A204.1 (cell line): ENCODE measurements around the gene IKZF5.

ENCODE experiments used
- FAIRE-seq: peaks from 2 replicates; lab custom pipeline; 2012; peaks lifted over from hg19 to GRCh38; lab: Jason Lieb, UNC

The IKZF5 gene, protein sequence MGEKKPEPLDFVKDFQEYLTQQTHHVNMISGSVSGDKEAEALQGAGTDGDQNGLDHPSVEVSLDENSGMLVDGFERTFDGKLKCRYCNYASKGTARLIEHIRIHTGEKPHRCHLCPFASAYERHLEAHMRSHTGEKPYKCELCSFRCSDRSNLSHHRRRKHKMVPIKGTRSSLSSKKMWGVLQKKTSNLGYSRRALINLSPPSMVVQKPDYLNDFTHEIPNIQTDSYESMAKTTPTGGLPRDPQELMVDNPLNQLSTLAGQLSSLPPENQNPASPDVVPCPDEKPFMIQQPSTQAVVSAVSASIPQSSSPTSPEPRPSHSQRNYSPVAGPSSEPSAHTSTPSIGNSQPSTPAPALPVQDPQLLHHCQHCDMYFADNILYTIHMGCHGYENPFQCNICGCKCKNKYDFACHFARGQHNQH

DNA sequence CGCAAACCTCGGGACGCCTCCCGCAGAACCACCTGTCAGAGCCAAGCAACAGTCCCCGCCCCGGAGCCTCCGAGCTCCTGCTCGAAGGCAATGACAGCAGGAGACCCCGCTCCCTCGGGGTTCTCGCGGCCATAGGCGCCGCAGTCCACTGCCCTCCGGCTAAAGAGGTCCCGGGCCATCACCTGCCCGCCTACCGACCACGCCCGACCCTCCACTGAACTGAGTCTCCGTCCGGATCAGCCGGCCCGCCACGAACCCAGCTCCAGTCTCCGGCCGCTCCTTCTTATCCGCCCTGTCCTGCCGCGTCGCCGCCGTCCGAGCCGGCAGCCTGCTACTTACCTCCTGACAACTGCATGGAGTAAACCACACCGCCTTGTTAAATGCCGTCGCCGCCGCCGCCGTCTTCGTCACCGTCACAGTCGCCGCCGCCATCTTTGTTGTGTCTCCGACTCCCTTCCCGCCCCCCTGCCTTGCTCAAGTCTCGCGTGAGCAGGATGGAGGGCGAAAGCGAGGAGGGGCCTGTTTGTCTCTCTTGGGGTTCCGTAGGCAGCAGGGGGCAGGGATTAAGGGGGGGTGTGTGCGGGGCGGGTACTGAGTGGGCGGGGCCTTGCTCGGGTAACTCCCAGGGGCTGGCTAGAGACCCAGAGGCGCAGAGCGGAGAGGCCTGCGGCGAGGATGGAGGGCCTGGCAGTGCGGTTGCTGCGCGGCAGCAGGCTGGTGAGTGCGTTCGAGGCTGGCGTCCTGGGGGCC is at the start of gene IKZF5, which contains the start of gene ACADSB:
TSS of gene IKZF5 (minus strand) at position 441 of the 750 bp plus-strand sequence. CDS start 10,170 bp downstream, outside the sequence.
TSS of gene ACADSB (plus strand) at position 652 of the 750 bp plus-strand sequence. CDS start at position 676, 24 bp downstream.
- peak; percentile 90 for FAIRE-seq

- FAIRE-seq: peak; percentile 23
These were observed 49.4 kb upstream of the IKZF5 start for GRCh38 chr10:123057968-123058367.

GRCh38 chr10:123045961-123046731 is 37.6 kb upstream of the IKZF5 start:
- no peak for FAIRE-seq

GRCh38 chr10:123044391-123044790 is 35.8 kb upstream of the IKZF5 start:
- peak; percentile 91 for FAIRE-seq

- peak; percentile 86 for FAIRE-seq
These were observed 34.9 kb upstream of the IKZF5 start for GRCh38 chr10:123043409-123043925.

GRCh38 chr10:123042708-123043408 is 34.3 kb upstream of the IKZF5 start:
- FAIRE-seq: no peak

DNA sequence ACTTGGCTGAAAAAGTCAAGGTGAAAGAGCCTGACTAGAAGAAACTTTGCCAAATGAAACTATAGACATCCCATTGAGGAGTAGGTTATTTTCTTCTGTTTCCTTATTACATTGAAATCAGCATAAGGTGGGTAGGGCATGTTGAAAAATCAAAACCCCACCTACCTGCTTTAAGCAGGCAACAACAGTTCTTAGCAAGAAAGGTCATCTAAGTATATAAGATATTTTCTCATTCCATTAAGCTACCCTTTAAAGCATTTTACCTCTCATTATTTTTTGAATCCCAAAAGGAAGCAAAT is 31.0 kb upstream of the IKZF5 start:
- FAIRE-seq: no peak

DNA sequence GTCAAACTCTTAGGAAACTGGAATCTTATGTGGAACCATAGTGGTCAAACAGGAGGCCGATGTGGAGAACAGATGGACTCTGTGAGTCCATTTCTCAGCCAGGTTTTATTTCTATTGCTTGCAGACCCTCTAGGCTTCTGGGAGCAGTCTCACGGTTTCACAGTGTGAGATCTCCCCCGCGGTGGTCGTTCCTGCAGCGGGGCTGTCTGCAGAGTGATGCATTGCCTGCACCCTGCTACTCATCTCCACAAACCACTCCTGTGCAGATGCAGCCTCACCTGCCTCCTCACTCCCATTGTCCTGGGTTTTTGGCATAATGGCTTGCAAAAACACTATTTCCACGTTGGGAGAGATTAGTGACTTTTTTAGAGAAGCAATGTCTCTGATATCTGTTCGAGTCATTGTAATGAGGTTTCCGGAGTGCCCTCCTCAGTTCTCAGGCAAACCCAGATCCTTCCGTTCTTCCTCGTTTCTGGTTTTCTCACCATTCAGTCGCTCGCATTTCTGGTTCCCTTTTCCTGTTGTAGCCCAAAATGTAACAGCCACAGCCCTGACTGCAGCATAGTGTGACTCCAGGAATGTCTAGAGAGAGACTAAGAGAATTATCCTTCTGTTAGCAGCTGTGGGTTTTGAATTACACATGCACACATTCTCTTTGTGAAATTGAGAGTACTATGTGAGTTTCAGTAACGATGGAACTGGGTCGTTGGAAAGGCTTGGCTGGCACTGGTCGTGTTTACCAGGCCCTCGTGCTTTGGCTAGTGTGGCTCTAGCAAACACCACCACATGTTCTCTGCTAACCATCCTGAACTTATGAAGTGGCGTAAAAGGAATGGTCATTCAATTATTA is 30.4 kb upstream of the IKZF5 start:
- FAIRE-seq: no peak

- no peak for FAIRE-seq
These were observed 27.0 kb upstream of the IKZF5 start for GRCh38 chr10:123035467-123036086.

- FAIRE-seq: no peak
These were observed 25.7 kb upstream of the IKZF5 start for GRCh38 chr10:123034332-123034731.

DNA sequence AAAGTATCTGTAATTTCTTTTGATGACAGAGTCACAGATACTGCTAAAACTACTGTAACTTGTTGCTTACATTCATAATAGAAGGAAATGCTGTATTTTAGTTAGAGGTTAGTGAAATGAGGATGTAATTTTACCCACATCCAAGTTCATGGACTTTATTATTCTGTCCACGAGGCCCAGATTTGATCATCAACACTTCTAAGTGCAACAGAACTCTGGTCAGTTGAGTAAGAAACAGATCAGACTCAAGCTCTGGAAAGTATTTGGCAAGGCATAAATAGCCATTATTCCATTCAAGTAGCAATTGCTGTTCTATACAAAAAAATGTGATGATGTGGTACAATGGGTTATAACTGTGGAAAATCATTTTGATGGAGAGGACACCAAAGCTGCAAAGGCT is 22.5 kb upstream of the IKZF5 start:
- no peak for FAIRE-seq

DNA sequence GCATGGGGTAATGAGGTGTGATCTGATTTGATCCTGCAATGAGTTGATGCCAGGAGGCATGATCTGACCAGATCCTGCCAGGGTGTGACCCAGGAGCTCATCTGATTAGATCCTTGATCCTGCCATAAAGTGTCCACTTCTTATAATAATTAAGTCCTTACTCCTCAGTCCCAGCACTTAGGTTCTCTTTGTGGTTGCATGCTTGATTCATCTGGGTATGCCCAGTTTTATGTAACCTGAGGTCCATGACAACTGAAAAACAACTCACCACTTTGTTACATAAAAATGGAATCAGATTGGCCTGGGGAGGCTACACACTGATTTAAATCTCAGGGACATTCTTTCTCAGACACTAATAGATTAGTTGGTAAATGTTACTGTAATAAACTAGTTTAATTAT is 19.3 kb upstream of the IKZF5 start:
- no peak for FAIRE-seq

DNA sequence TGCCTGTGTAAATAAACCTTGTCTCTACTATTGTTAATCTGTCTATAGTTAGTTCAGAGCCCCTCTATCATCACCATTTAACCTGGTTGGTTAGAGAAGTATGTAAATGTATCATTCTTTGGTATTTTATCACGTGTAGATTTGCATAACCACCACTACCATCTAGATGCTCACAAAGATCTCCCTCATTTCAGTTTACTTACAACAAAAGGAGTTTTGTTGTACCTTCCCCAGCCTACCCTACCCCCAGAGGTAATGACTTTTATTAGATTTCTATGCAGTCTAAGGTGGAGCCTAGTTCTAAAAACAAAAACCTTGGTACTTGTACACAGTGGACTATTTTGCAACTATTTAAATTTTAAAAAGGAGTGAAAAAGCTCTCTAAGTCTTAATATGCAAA is 17.7 kb upstream of the IKZF5 start:
- FAIRE-seq: no peak

GRCh38 chr10:123024540-123024939 is 15.9 kb upstream of the IKZF5 start:
- no peak for FAIRE-seq

- no peak for FAIRE-seq
These were observed 12.9 kb upstream of the IKZF5 start for GRCh38 chr10:123021517-123021916.

GRCh38 chr10:123019941-123020703 is 11.5 kb upstream of the IKZF5 start:
- no peak for FAIRE-seq

DNA sequence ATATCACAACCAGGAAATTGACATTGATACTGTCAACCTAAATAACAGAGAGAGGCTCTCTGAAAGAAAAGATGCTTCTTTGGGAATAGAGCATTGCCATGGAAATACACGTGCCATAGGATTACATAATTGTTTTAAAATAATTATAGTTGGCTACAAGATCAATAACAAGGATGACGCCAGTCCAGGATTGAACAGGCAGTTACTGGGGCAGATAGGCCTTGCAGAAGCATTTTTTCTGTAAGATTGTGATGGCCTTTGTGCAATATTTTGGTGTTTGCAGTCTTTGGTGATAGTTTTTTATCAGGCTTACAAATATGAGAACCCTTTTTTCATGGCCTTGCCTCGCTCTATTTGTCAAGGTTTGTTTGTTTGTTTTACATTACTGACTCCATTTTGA is 10.7 kb upstream of the IKZF5 start:
- no peak for FAIRE-seq

DNA sequence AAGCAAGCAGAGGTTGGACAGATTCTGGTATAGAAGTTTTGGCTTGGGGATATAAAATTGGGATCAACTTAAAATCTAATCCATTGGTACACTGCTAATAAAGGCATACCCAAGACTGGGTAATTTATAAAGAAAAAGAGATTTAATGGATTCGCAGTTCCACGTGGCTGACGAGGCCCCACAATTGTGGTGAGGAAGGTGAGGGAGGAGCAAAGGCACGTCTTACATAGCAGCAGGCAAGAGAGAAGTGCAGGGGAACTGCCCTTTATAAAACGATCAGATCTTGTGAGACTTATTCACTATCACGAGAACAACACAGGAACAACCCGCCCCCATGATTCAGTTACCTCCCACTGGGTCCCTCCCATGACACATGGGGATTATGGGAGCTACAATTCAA is 9.9 kb upstream of the IKZF5 start:
- no peak for FAIRE-seq

- FAIRE-seq: no peak
These were observed 9.0 kb upstream of the IKZF5 start for GRCh38 chr10:123017421-123018165.
